GM18519 (cell line): ENCODE measurements around the gene GPT2.
A peak's percentile ranks its signal among the peaks of the same experiment; 100 is the strongest.

Experiments used
- ATAC-seq: cut with Tn5 transposase; IDR thresholded peaks from one replicate; pipeline ENCODE4 v1.9.1; 2021; ENCODE audit warnings: mild to moderate bottlenecking, moderate library complexity; ENCODE audit not compliant: unreplicated experiment, low FRiP score

GPT2 gene

DNA sequence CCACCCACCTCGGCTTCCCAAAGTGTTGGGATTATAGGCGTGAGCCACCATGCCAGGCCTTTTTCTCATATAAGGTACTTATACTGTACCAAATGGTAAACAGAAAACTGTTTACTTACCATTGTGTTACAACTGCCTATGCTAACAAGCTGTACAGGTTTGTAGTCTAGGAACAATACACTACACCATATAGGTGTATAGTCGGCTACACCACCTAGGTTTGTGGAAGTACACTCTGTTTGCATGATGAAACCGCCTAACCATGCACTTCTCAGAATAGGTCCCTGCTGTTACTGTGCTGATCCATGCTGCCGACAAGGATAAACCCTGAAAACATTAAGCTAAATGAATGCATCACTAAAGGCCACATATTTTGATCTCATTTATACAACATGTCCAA is 70.4 kb downstream of the GPT2 start:
- no peak for ATAC-seq

DNA sequence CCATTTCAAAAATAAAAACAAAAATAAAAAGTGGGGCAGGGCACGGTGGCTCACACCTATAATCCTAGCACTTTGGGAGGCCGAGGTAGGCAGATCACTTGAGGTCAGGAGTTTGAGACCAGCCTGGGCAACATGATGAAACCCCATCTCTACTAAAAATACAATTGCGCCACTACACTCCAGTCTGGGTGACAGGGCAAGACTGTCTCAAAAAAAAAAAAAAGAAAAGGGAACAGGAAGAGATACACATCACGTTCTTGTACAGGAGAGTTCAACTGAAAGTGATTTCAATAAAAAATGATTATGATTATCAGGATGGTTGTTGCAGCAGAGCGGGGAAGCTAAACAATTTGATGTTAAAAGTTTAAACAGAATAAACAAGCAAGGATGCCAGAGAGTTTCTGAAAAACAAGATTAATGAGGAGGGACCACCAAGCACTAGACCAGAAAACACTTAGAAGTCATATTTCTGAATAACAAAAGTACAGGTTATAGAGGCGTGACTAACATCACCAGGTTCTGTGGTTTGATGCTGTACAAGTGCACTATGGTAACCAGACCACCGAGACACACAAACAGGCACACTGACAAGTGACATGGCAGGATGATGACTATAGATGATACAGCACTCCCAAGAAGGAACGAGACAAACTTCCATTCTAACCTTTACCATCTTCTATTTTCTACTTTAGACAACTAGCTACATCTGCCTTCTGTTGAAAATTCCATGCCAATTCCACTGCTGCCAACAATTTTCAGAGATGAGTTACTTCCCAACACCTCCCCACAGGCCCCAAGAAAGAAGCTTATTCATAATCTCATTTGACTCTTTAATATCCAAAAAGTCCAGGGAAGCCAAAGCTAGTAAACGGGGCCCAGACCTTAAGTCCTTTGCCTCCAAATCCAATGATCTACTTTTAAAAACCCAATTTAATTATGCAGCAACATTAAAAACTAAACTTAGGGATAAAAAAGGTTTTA is 77.5 kb downstream of the GPT2 start:
- no peak for ATAC-seq

DNA sequence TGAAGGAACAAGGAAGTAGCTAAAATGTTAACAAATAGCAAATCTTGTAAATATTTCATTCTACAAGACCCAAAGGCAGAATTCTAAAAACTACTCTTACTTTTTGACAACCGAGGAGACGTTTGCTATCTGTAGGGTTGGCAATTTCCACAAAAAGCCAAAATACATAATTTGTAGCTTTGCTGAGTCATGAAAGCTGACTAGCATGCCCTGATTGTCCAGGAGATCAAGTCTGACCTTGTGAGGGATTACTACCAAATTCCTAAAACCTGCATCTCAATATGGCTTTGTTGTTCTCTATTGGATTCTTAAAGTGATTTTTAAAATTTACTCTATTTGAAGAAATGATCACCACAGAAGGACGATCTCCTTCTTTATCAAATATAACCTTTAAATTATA is 78.5 kb downstream of the GPT2 start:
- ATAC-seq, result no peak

DNA sequence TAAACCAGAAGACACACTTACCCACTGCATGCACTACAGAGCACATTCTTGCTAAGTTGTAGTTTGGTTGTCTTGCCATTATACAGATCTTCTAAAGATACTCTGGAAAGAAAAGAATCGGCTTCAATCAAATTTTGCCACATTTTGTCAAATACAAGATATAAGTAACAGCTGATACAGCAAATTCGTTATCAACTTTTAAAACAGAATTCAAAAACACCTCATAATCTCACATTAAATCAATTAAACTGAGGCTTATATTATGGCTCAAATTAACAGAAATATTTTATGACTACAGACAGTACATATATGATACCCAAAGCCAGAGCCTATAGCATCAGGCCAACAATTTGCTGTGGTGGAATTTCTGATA is 83.9 kb downstream of the GPT2 start:
- no peak for ATAC-seq

DNA sequence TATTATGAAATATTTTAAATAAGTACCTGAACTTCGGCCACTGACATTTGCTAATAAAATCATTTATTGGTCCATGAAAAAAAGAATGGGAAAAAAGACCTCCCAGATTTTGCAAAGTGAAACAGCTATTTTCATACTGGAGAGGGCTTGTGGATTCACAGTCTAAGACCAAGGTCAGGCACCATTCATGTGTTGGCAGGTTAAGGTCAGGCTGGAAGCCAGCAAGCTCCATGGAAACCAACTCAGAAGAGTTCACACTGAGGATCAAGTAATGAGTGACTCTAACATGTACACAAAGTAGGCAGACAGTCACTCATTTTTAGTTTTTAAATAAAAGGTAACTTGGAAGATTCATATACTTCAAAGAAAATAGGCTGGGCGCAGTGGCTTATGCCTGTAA is 85.9 kb downstream of the GPT2 start:
- no peak for ATAC-seq

DNA sequence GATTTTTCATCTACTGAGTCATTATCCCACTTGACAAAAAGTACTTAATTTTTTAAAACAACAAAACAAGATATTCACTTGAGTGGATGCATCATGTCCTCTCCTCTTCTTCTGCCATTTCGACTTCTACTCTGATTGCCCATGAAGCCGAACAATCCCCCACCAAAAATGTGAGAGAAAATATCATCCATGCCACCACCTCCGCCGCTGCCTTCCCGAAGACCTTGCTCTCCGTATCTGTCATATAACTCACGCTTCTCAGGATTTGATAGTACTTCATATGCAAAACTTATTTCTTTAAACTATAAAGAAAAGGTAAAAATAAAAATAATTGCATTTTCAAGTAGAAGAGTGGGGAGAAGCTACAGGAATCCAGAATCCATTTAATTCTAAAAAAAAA is 87.1 kb downstream of the GPT2 start:
- ATAC-seq, result no peak

DNA sequence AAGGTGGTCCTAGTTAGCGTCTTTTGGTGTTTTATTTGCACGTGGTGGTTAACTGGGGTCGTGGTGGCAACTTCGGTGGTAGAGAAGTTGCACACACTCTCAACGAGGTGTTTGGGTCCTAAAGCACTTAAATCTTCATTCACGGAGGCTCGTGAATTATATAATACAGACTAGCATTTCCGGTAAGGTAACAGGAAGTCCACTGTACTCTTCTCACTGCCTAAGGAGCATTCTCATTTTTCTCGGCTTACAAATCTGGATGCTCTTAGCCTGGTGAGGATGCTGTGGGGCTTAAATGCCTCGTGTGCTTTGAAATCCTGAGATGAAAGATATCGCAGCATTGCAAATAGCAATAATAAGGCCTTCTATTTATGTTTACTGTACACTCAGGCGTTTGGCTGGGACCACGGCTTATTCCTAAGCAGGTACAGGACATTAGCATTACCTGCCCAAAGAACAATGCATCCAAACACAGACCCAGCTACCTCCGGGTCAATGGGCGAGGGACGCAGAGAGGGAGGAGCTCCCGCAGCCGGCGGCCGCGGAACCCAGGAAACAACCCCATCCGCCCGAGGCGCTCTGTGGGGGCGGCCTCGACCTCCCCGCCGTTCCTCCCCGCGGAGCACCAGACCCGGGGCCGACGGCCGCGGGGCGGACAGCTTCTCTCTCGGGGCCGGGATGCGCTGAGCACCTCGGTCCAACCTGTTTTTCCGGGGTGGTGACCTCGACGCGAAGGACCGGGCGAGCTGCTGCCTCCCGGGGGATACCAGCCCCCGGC is 88.5 kb downstream of the GPT2 start:
- peak; percentile 21 for ATAC-seq

DNA sequence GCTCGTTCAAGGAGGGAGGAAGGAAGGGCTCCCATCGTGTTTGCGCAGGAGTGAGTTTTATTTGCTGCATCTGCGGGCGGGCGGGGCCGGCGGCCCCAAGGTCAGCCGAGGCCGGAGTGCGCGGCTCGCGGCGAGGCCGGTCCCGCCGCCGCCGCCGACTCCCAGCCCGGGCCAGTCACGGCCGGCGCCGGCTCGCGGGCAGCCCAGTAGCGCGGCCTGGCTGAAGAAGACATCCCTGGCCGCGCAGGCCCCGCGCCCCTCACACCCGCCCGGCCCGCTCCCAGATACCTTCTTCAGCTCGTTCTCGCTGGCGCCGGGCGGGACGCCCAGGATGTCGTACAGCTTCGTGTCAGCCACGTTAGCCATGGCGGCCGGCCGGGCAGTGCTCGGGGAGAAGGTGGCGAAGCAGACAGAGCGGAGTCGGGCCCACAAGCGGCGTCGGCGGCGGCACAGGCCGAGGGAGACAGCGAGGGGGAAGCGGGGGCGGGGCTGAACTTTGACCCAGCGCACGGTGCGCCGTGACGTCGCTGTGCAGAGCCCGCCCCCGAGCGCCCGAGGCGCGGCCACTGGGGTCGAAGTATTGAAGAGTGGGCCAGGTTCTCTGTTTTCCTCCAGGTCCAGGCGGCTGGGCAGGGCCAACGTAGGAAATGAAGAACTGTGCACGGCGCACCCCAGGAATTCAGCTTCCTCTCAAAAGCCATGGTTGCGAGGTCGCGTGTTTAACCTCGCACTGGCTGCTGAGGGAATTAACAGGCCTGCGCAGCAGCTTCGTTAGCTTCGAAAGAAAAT is 89.2 kb downstream of the GPT2 start, which contains the start of gene DNAJA2:
Gene DNAJA2, minus strand, starts transcription at position 468 of the 789 bp plus-strand sequence. Its CDS starts 102 bp downstream, at position 366.
- ATAC-seq, result peak; percentile 71

DNA sequence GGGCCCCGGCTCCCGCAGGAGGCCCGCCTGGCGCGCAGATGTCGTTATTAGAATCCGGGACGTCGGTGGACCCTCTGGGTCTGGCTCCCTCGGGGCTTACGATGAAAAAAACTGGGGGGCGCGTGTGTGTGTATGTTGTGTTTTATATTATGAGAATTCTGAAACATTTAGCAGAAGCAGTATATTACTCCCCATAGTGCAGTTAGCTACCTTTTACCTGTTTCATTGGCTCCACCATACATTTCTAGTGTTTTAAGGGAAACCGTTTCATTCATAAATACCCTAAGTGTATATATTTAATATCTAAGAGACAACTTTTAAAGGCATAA is 89.8 kb downstream of the GPT2 start:
- no peak for ATAC-seq

DNA sequence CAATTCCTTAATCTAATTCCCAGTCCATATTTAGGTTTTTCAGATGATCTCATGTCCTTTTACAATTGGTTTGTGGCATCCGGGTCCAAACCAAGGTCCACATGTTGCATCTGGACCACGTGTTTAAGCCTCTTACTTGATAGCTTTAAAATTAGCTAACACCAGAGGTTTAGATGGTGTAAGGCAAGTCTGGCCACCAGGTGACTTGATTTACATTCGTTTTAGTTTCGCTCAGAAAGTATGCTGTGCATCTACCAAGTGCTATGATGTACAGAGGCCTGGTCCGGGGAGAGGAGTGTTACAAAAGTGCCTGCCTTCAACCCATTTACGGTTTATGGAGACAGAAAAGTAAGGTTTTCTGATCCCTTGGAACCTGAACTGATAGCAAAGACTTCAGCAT is 90.2 kb downstream of the GPT2 start:
- no peak for ATAC-seq

DNA sequence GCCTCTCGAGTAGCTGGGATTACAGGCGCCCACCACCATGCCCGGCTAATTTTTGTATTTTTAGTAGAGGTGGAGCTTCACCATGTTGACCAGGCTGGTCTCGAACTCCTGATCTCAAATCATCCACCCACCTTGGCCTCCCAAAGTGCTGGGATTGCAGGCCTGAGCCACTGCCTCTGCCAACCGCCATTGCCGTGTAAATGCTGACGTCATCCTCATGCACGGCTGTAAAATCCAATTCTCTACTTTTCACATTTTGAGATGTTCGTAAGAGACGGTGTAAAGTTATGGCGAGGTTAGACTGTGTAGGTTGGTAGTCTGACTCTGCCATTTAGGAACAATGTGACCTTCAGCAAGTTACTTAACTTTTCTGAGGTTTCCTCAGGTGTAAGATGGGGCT is 91.0 kb downstream of the GPT2 start:
- no peak for ATAC-seq

DNA sequence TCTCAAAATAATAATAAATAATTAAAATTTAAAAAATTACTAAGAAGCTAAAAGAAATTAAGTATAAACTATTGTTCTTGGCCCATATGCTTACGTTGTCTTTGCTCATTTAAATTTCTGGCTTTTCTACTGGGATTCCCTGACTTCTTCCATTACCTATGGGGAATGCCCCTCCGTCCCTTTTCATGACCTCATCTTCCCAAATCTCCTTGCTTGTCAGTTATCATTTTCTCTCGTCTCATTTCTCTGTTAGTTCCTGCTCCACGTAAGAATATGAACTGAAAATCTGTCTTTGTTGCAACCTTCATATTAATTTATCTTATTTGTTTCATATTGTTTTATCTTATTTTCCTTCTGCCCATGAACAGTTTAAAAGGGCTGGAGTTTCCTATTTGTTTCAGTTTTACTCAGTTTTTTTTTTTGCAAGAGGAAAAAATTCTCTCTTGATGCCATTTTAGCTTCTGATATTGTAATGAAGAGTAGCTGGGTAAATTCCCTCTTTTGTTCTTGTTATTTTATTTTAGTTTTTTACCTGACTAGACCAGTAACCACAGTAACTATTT is 91.8 kb downstream of the GPT2 start:
- ATAC-seq, result no peak

DNA sequence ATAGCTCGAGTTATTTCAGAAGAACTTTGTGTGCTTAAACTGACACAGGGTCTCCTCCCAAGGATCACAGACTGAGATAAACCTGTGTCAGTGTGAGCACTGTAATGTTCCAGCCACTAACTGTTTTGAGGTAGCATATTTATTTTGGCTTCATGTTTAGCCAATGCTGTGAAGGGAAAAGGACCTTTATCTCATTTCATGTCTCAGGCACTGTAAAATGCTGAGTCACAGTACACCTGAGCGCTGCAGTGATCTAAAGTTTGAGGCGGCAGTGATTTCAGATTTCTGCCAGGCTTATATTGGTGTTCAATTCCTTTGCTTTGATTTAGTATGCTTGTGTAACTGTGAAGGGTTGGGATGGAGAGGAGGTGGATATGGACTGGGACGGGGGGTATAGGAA is 92.4 kb downstream of the GPT2 start:
- ATAC-seq, result no peak
